ENCODE results near the gene COL28A1. TPM values are rescaled to one million over a fixed set of nuclear protein-coding genes. Genes with fewer than 3 reads are reported as not detected.

The COL28A1 gene
- total RNA-seq, 1 donor from 2014 or later = 0.60 TPM

- Histone ChIP-seq H2AFZ (replicated peaks) (no peak overlapping the region), H3K9me3 (ENCODE audit: low read depth) (peaks cover 27% of the 10 kb centered on the region), H3K9ac (no peak overlapping the region), H3K4me3 (no peak overlapping the region), H3K4me2 (no peak overlapping the region), H3K27me3 (no peaks in the 10 kb centered on the region), H3F3A (ENCODE audit: low read depth) (no peaks in the 10 kb centered on the region), H4K20me1 (ENCODE audit: low read depth) (no peaks in the 10 kb centered on the region), H3K36me3 (peaks cover 9% of the 10 kb centered on the region), H3K27ac (no peak overlapping the region), H3K4me1 (no peaks in the 10 kb centered on the region), H3K79me2 (ENCODE audit: low read depth) (no peaks in the 10 kb centered on the region)
- H3K9me3 Mint-ChIP-seq = peaks cover 16% of the 10 kb centered on the region
- H3K27me3 Mint-ChIP-seq (ENCODE audit: insufficient read depth, low read depth) = peaks cover 2% of the 10 kb centered on the region
- no peak overlapping the region for H3K4me3 Mint-ChIP-seq
- H3K4me1 Mint-ChIP-seq = no peaks in the 10 kb centered on the region
- no peaks in the 10 kb centered on the region for H3K36me3 Mint-ChIP-seq
- no peak for DNase-seq (ENCODE audit: low spot score)
- H3K27ac Mint-ChIP-seq = no peak overlapping the region
- TF ChIP-seq CTCF (IDR thresholded peaks at IDR 0.05) (no peak), EZH2phosphoT487 (IDR thresholded peaks at IDR 0.05) (no peak), EZH2 (IDR thresholded peaks at IDR 0.05) (no peak)
Measured at GRCh38 chr7:7446616-7447015, 89.1 kb downstream of the COL28A1 start.

- no peaks in the 10 kb centered on the region for H3K4me1 ChIP-seq
- Mint-ChIP-seq H3K27ac (no peak overlapping the region), H3K4me1 (no peaks in the 10 kb centered on the region), H3K36me3 (no peaks in the 10 kb centered on the region), H3K4me3 (no peak overlapping the region), H3K27me3 (ENCODE audit: insufficient read depth, low read depth) (peaks cover 2% of the 10 kb centered on the region), H3K9me3 (peaks cover 16% of the 10 kb centered on the region)
- H3K4me2 ChIP-seq = no peak overlapping the region
- no peaks in the 10 kb centered on the region for H3F3A ChIP-seq (ENCODE audit: low read depth)
- no peaks in the 10 kb centered on the region for H3K79me2 ChIP-seq (ENCODE audit: low read depth)
- H3K36me3 ChIP-seq = peaks cover 3% of the 10 kb centered on the region
- no peak overlapping the region for H3K27ac ChIP-seq
- no peak overlapping the region for H2AFZ ChIP-seq (replicated peaks)
- no peaks in the 10 kb centered on the region for H4K20me1 ChIP-seq (ENCODE audit: low read depth)
- H3K9ac ChIP-seq = no peak overlapping the region
- no peak for DNase-seq (ENCODE audit: low spot score)
- H3K27me3 ChIP-seq = no peaks in the 10 kb centered on the region
- H3K4me3 ChIP-seq = no peak overlapping the region
- H3K9me3 ChIP-seq (ENCODE audit: low read depth) = peaks cover 13% of the 10 kb centered on the region
- TF ChIP-seq EZH2 (IDR thresholded peaks at IDR 0.05) (no peak), CTCF (IDR thresholded peaks at IDR 0.05) (no peak)
Measured at GRCh38 chr7:7443806-7444350, 91.8 kb downstream of the COL28A1 start.

GRCh38 chr7:7439564-7439963 is 96.1 kb downstream of the COL28A1 start:
- no peaks in the 10 kb centered on the region for H3K4me1 Mint-ChIP-seq
- no peak overlapping the region for H3K4me3 Mint-ChIP-seq
- Histone ChIP-seq H3K27me3 (no peaks in the 10 kb centered on the region), H4K20me1 (ENCODE audit: low read depth) (no peaks in the 10 kb centered on the region), H3K4me1 (no peaks in the 10 kb centered on the region), H3K9me3 (ENCODE audit: low read depth) (no peaks in the 10 kb centered on the region), H3K36me3 (no peaks in the 10 kb centered on the region), H2AFZ (replicated peaks) (no peak overlapping the region), H3F3A (ENCODE audit: low read depth) (no peaks in the 10 kb centered on the region), H3K27ac (no peak overlapping the region), H3K9ac (no peak overlapping the region), H3K4me3 (no peak overlapping the region), H3K4me2 (no peak overlapping the region), H3K79me2 (ENCODE audit: low read depth) (no peaks in the 10 kb centered on the region)
- DNase-seq (ENCODE audit: low spot score) = no peak
- H3K36me3 Mint-ChIP-seq = no peaks in the 10 kb centered on the region
- H3K27ac Mint-ChIP-seq = no peak overlapping the region
- peaks cover 2% of the 10 kb centered on the region for H3K27me3 Mint-ChIP-seq (ENCODE audit: insufficient read depth, low read depth)
- TF ChIP-seq EZH2phosphoT487 (IDR thresholded peaks at IDR 0.05) (no peak), EZH2 (IDR thresholded peaks at IDR 0.05) (no peak), CTCF (IDR thresholded peaks at IDR 0.05) (no peak)
- H3K9me3 Mint-ChIP-seq = no peaks in the 10 kb centered on the region

Measured in neural progenitor cell (in vitro differentiated cells).